ENCODE results near the gene UBD. TPM values are rescaled to one million over a fixed set of nuclear protein-coding genes. Genes with fewer than 3 reads are reported as not detected.

The UBD gene
- total RNA-seq, 2 donors from 2014 or later, result not detected

- no peak for TF ChIP-seq CTCF (IDR thresholded peaks at IDR 0.05)
- Histone ChIP-seq H3K36me3 (no peaks in the 10 kb centered on the region), H3K4me3 (no peak overlapping the region), H3K4me1 (no peaks in the 10 kb centered on the region), H3K27ac (no peak overlapping the region), H3K27me3 (no peaks in the 10 kb centered on the region), H3K9me3 (no peaks in the 10 kb centered on the region)
- DNase-seq (ENCODE audit: low spot score), result no peak
Measured at GRCh38 chr6:29516108-29516507, 43.4 kb downstream of the UBD start.

GRCh38 chr6:29510746-29511300 is 48.7 kb downstream of the UBD start:
- H3K36me3 ChIP-seq, result no peaks in the 10 kb centered on the region
- H3K27me3 ChIP-seq, result no peaks in the 10 kb centered on the region
- no peak for TF ChIP-seq CTCF (IDR thresholded peaks at IDR 0.05)
- no peak overlapping the region for H3K27ac ChIP-seq
- no peaks in the 10 kb centered on the region for H3K9me3 ChIP-seq
- H3K4me3 ChIP-seq, result no peak overlapping the region
- no peak for DNase-seq (ENCODE audit: low spot score)
- no peaks in the 10 kb centered on the region for H3K4me1 ChIP-seq

GRCh38 chr6:29510202-29510601 is 49.3 kb downstream of the UBD start:
- H3K36me3 ChIP-seq, result no peaks in the 10 kb centered on the region
- TF ChIP-seq CTCF (IDR thresholded peaks at IDR 0.05), result no peak
- H3K4me3 ChIP-seq, result no peak overlapping the region

GRCh38 chr6:29509711-29510110 is 49.8 kb downstream of the UBD start:
- Histone ChIP-seq H3K4me1 (no peaks in the 10 kb centered on the region), H3K9me3 (no peaks in the 10 kb centered on the region), H3K27ac (no peak overlapping the region), H3K4me3 (no peak overlapping the region), H3K36me3 (no peaks in the 10 kb centered on the region), H3K27me3 (no peaks in the 10 kb centered on the region)
- no peak for TF ChIP-seq CTCF (IDR thresholded peaks at IDR 0.05)
- DNase-seq (ENCODE audit: low spot score), result no peak

More at GRCh38 chr6:29510202-29510601, 49.3 kb downstream of the UBD start:
- Histone ChIP-seq H3K27ac (no peak overlapping the region), H3K27me3 (no peaks in the 10 kb centered on the region), H3K4me1 (no peaks in the 10 kb centered on the region), H3K9me3 (no peaks in the 10 kb centered on the region)
- no peak for DNase-seq (ENCODE audit: low spot score)

GRCh38 chr6:29509239-29509638 is 50.3 kb downstream of the UBD start:
- peak; percentile 18 for DNase-seq (ENCODE audit: low spot score)
- H3K36me3 ChIP-seq, result no peaks in the 10 kb centered on the region
- no peak for TF ChIP-seq CTCF (IDR thresholded peaks at IDR 0.05)

GRCh38 chr6:29507319-29507718 is 52.2 kb downstream of the UBD start:
- no peak overlapping the region for H3K4me3 ChIP-seq
- H3K36me3 ChIP-seq, result no peaks in the 10 kb centered on the region
- H3K27ac ChIP-seq, result no peak overlapping the region
- H3K4me1 ChIP-seq, result no peaks in the 10 kb centered on the region
- peak; percentile 55 for DNase-seq (ENCODE audit: low spot score)
- no peaks in the 10 kb centered on the region for H3K9me3 ChIP-seq
- no peaks in the 10 kb centered on the region for H3K27me3 ChIP-seq
- TF ChIP-seq CTCF (IDR thresholded peaks at IDR 0.05), result no peak

More at GRCh38 chr6:29509239-29509638, 50.3 kb downstream of the UBD start:
- no peaks in the 10 kb centered on the region for H3K27me3 ChIP-seq
- H3K27ac ChIP-seq, result no peak overlapping the region
- H3K9me3 ChIP-seq, result no peaks in the 10 kb centered on the region
- no peak overlapping the region for H3K4me3 ChIP-seq
- H3K4me1 ChIP-seq, result no peaks in the 10 kb centered on the region

All from right atrium auricular region (tissue), 2 donors.